Uterus (tissue), 2 donors: ENCODE measurements around the gene WTIP.

Experiments used
- CTCF ChIP-seq, 4 experiments: fragments of 200-600 bp in 2 of 4; fragments of 450-650 bp in 2 of 4; sonication (generic) in 2 of 4; IDR thresholded peaks; one replicate each; pipeline ENCODE4 v1.5.1; 2016 to 2019; ENCODE audit warnings: antibody characterized with exemption in 4 of 4, mild to moderate bottlenecking in 2 of 4, moderate library complexity in 1 of 4
- POLR2A ChIP-seq, 2 donors: fragments of 450-650 bp; IDR thresholded peaks; one replicate each; pipeline ENCODE4 v1.6.1; 2016; ENCODE audit warnings: antibody characterized with exemption in 2 of 2, mild to moderate bottlenecking in 1 of 2, moderate library complexity in 1 of 2

- TF ChIP-seq POLR2A (IDR thresholded peaks at IDR 0.05): no peak
- TF ChIP-seq CTCF (IDR thresholded peaks at IDR 0.05): no peak
Measured at GRCh38 chr19:34523408-34523807, 41.9 kb downstream of the WTIP start.
